ENCODE measurements around the gene MINK1. TPM values are rescaled to one million over a fixed set of nuclear protein-coding genes. Genes with fewer than 3 reads are reported as not detected.

MINK1 gene
- total and polyA plus RNA-seq, 2 of the 13 experiments (the other 11 are each of a cell fraction or from before 2014, with no cell fraction given), result 17.2 to 63.9 TPM

DNA sequence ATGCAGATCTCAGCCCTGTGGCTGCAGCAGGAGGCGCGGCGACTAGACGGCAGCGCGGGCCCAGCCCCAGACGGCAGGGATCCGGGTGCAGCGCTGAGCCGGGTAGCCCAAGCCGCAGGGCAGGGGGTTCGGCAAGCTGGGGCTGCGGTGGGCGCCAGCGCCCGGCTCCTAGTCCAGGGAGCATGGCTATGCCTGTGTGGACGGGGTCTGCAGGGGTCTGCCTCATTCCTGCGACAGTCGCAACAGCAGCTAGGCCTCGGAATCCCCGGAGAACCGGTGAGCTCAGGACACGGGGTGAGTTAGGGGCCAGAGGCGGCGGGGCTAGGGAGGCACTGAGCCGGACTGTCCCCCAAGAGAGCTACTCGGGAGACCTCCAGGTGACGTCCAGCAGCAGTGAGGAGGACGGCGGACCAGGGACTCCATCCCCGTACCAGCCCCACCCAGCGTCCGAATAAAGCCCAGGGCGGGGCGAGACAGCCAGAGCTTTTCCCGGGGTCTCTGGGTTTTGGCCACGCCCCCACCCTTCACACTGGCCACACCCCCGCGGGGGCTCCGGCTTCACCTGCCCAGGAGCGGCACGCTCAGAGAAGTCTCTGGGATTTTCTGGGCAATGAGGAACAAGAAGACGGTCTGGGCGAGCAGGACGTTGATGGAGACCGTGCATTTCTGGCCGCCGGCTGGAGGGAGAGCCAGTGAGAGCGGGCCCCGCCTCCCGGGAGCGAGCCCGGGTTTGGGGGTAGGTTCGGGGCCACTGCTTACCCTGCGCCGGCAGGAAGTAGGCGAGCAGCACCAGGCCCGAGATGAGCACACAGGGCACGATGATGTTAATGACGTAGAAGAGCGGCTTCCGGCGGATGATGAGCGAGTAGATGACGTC, 67.3 kb downstream of the MINK1 start:
- no peak overlapping the region for H3K9ac ChIP-seq (ENCODE audit: insufficient read depth, low read depth, low read length)
- POLR2A ChIA-PET, result no interaction called here
- in situ Hi-C loops (cut with HindIII; ENCODE audit: extremely low pct_ligation_motif_present, low pct_unique_long_range_greater_than_20kb), result loop anchor here (10.0 kb wide), 1 partner anchor 154 kb away; no protein-coding TSS in a partner anchor
- no peaks in the 10 kb centered on the region for H4K20me1 ChIP-seq (ENCODE audit: insufficient read depth, low read length)
- intact Hi-C loops (cut with micrococcal nuclease; ENCODE audit: unreplicated experiment), result loop anchor here (10.0 kb wide), 1 partner anchor 164 kb away; no protein-coding TSS in a partner anchor
- CTCF ChIA-PET (ENCODE audit: low intra/inter-chr PET ratio, low total read pairs), result no interaction called here
- peaks cover 27% of the 10 kb centered on the region for H3K4me1 ChIP-seq (ENCODE audit: insufficient read depth, low read length)
- TF ChIP-seq ZNF33B (CRISPR knock-in tag; IDR thresholded peaks at IDR 0.05), result no peak
- peak; percentile 7 for TF ChIP-seq AGO2 (optimal IDR thresholded peaks at IDR 0.05; ENCODE audit: low read depth, low read length)
- H3K36me3 ChIP-seq (replicated peaks in 1 of 2; ENCODE audit: control insufficient read depth in 1 of 2, insufficient read depth in 2 of 2, low read length in 2 of 2), result peaks cover 11 to 20% of the 10 kb centered on the region in 2 experiments; a peak in 4 of 5 replicates
- ATAC-seq (no peak), DNase-seq (ENCODE audit: low spot score) (no peak), FAIRE-seq (no peak)
- no peaks in the 10 kb centered on the region for H3K27me3 ChIP-seq (ENCODE audit: control insufficient read depth in 1 of 2, insufficient read depth in 2 of 2, low read length in 2 of 2)
- 97% methylated on average over 31 of the region's 65 CpGs for WGBS (ENCODE audit: low lambda C conversion rate)
- no peak overlapping the region for H3K27ac ChIP-seq (ENCODE audit: extremely low read length, insufficient read depth, low read length)
- no peak overlapping the region for H2AFZ ChIP-seq (ENCODE audit: low read length)
- no peaks in the 10 kb centered on the region for H3K9me3 ChIP-seq (ENCODE audit: low read length)
- no TSS peak for BruUV-seq (replicated peaks)
- no peaks in the 10 kb centered on the region for H3K79me2 ChIP-seq (ENCODE audit: insufficient read depth, low read length)
- no peak overlapping the region for H3K4me3 ChIP-seq (replicated peaks in 1 of 3; ENCODE audit: insufficient read depth in 1 of 3, low read depth in 2 of 3, low read length in 3 of 3)
- no peak overlapping the region for H3K4me2 ChIP-seq (ENCODE audit: low read depth, low read length)

DNA sequence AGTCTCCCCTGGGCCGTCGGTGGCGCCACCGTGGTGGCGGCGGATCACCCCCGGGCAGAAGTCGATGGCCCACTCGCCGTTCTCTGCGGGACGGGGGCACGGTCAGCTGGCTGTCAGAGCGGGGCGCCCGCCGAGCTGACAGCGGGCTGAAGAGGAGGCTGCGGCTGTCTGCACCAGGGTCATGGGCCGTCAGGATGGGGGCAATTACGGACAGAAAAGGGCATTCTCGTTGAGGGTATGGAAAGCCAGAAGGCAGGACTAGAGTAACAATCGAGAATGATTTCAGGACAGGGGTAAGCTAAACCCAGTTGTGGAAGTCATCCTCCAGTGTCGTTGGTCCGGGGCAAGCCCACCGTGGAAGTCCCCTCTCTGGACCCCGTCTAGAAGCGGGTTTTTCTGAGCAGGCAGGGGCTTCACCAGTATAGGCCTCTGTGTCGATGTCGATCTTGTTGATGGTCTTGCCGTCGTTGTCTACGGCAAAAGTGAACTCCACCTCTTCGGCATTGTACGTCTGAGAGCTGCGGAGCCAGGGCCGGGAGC, 68.0 kb downstream of the MINK1 start:
- Histone ChIP-seq H4K20me1 (ENCODE audit: insufficient read depth, low read length) (no peaks in the 10 kb centered on the region), H3K9ac (ENCODE audit: insufficient read depth, low read depth, low read length) (no peak overlapping the region), H3K4me2 (ENCODE audit: low read depth, low read length) (no peak overlapping the region), H2AFZ (ENCODE audit: low read length) (no peak overlapping the region), H3K27me3 (ENCODE audit: control insufficient read depth in 1 of 2, insufficient read depth in 2 of 2, low read length in 2 of 2) (no peaks in the 10 kb centered on the region), H3K4me3 (replicated peaks in 1 of 3; ENCODE audit: insufficient read depth in 1 of 3, low read depth in 2 of 3, low read length in 3 of 3) (no peak overlapping the region), H3K27ac (ENCODE audit: extremely low read length, insufficient read depth, low read length) (no peak overlapping the region), H3K36me3 (replicated peaks in 1 of 2; ENCODE audit: control insufficient read depth in 1 of 2, insufficient read depth in 2 of 2, low read length in 2 of 2) (peaks cover 7 to 12% of the 10 kb centered on the region in 2 experiments; a peak in 4 of 5 replicates), H3K4me1 (ENCODE audit: insufficient read depth, low read length) (peaks cover 28% of the 10 kb centered on the region), H3K79me2 (ENCODE audit: insufficient read depth, low read length) (no peaks in the 10 kb centered on the region), H3K9me3 (ENCODE audit: low read length) (no peaks in the 10 kb centered on the region)
- ChIA-PET POLR2A (no interaction called here), CTCF (ENCODE audit: low intra/inter-chr PET ratio, low total read pairs) (no interaction called here)
- no peak for ATAC-seq
- no TSS peak for BruUV-seq (replicated peaks)
- in situ Hi-C loops (cut with HindIII; ENCODE audit: extremely low pct_ligation_motif_present, low pct_unique_long_range_greater_than_20kb), result loop anchor here (10.0 kb wide), 1 partner anchor 154 kb away; no protein-coding TSS in a partner anchor
- FAIRE-seq, result no peak
- no peak for DNase-seq (ENCODE audit: low spot score)
- intact Hi-C loops (cut with micrococcal nuclease; ENCODE audit: unreplicated experiment), result loop anchor here (10.0 kb wide), 1 partner anchor 164 kb away; no protein-coding TSS in a partner anchor
- TF ChIP-seq ZNF136 (CRISPR knock-in tag; IDR thresholded peaks at IDR 0.05; ENCODE audit: low read depth) (no peak), THAP11 (CRISPR knock-in tag; IDR thresholded peaks at IDR 0.05) (no peak), ZZZ3 (CRISPR knock-in tag; IDR thresholded peaks at IDR 0.05; ENCODE audit: borderline replicate concordance) (no peak), PPARG (CRISPR knock-in tag; conservative IDR thresholded peaks at IDR 0.05) (no peak), NR3C1 (CRISPR knock-in tag; IDR thresholded peaks at IDR 0.05) (no peak), SUZ12 (IDR thresholded peaks at IDR 0.05; ENCODE audit: low read depth, low read length) (no peak), FLYWCH1 (CRISPR knock-in tag; IDR thresholded peaks at IDR 0.05) (no peak), MAFG (CRISPR knock-in tag; IDR thresholded peaks at IDR 0.05) (no peak), ZNF180 (CRISPR knock-in tag; IDR thresholded peaks at IDR 0.05; ENCODE audit: borderline replicate concordance, low read depth) (no peak)
- 96% methylated on average over 31 of the region's 37 CpGs for WGBS (ENCODE audit: low lambda C conversion rate)
